ENCODE results near the gene CACNA1C.

GRCh38 chr12:2014231-2014630 lies 38.6 kb upstream of the CACNA1C start:
- TF ChIP-seq CTCF (conservative IDR thresholded peaks at IDR 0.05 in 1 of 2, IDR thresholded peaks at IDR 0.05 in 1 of 2; ENCODE audit: low read depth in 1 of 2, low read length in 2 of 2) (no peak), EZH2 (IDR thresholded peaks at IDR 0.05; ENCODE audit: low read length, missing control alignments) (no peak)
